ENCODE data around the gene SPEF2. TPM values are rescaled to one million over a fixed set of nuclear protein-coding genes. Genes with fewer than 3 reads are reported as not detected.

Gene SPEF2
- polyA plus RNA-seq, 2 of the 4 experiments (the other 2 are of a cell fraction) = 2.2 to 8.7 TPM

- no peak for ATAC-seq
- WGBS (ENCODE audit: missing lambda C conversion rate) = 31% methylated on average over 8 of the region's 8 CpGs
- POLR2A ChIA-PET = no interaction called here
- Histone ChIP-seq H3K4me1 (no peaks in the 10 kb centered on the region), H3K9me3 (no peaks in the 10 kb centered on the region), H3K27ac (no peak overlapping the region), H3K4me2 (no peak overlapping the region), H3K4me3 (no peak overlapping the region)
- TF ChIP-seq ZFP36 (IDR thresholded peaks at IDR 0.05; ENCODE audit: borderline replicate concordance, partially characterized antibody) = no peak
- TF ChIP-seq PHF8 (IDR thresholded peaks at IDR 0.05; ENCODE audit: borderline replicate concordance, low read depth) = no peak
- TF ChIP-seq, protein P1, sequence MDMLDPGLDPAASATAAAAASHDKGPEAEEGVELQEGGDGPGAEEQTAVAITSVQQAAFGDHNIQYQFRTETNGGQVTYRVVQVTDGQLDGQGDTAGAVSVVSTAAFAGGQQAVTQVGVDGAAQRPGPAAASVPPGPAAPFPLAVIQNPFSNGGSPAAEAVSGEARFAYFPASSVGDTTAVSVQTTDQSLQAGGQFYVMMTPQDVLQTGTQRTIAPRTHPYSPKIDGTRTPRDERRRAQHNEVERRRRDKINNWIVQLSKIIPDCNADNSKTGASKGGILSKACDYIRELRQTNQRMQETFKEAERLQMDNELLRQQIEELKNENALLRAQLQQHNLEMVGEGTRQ (IDR thresholded peaks at IDR 0.05) = no peak
- no peak for TF ChIP-seq JUNB (IDR thresholded peaks at IDR 0.05)
- TF ChIP-seq BHLHE40 (IDR thresholded peaks at IDR 0.05; ENCODE audit: low read depth, low read length) = no peak
- TF ChIP-seq HOXB5 (CRISPR knock-in tag; IDR thresholded peaks at IDR 0.05) = no peak
- no peak for DNase-seq (ENCODE audit: low read depth in 1 of 2, low spot score in 1 of 2)
- CTCF ChIA-PET = interaction anchor here (1.4 kb wide), 1 partner anchor 104 kb away, joined by 4 read pairs; no protein-coding TSS in a partner anchor
- FAIRE-seq = no peak
Observed at GRCh38 chr5:35822511-35822910, 204.8 kb downstream of the SPEF2 start.

- Histone ChIP-seq H3K4me1 (no peaks in the 10 kb centered on the region), H3K4me2 (no peak overlapping the region), H3K27ac (no peak overlapping the region), H3K4me3 (no peak overlapping the region), H3K9me3 (no peaks in the 10 kb centered on the region)
- ATAC-seq (no peak), DNase-seq (ENCODE audit: low read depth in 1 of 2, low spot score in 1 of 2) (no peak), FAIRE-seq (no peak)
- ChIA-PET CTCF (interaction anchor here (1.4 kb wide), 1 partner anchor 103 kb away, joined by 4 read pairs; no protein-coding TSS in a partner anchor), POLR2A (no interaction called here)
- TF ChIP-seq BHLHE40 (IDR thresholded peaks at IDR 0.05; ENCODE audit: low read depth, low read length) (no peak), GATA3 (IDR thresholded peaks at IDR 0.05; ENCODE audit: borderline replicate concordance) (no peak), PHF8 (IDR thresholded peaks at IDR 0.05; ENCODE audit: borderline replicate concordance, low read depth) (no peak), CHD2 (IDR thresholded peaks at IDR 0.05; ENCODE audit: low read length, partially characterized antibody) (no peak), NR3C1 (IDR thresholded peaks at IDR 0.05) (no peak), EHF (CRISPR knock-in tag; IDR thresholded peaks at IDR 0.05) (no peak), FOXS1 (CRISPR knock-in tag; IDR thresholded peaks at IDR 0.05) (no peak), JUN (IDR thresholded peaks at IDR 0.05) (no peak), TFCP2L1 (CRISPR knock-in tag; IDR thresholded peaks at IDR 0.05) (no peak), JUNB (IDR thresholded peaks at IDR 0.05) (no peak), POLR2AphosphoS2 (conservative IDR thresholded peaks at IDR 0.05; ENCODE audit: low read length) (no peak), POLR2A (IDR thresholded peaks at IDR 0.05; ENCODE audit: low read length) (no peak), HOXB5 (CRISPR knock-in tag; IDR thresholded peaks at IDR 0.05) (no peak), RARB (CRISPR knock-in tag; IDR thresholded peaks at IDR 0.05) (no peak), NPAS2 (CRISPR knock-in tag; IDR thresholded peaks at IDR 0.05; ENCODE audit: borderline replicate concordance) (no peak), ESRRA (IDR thresholded peaks at IDR 0.05; ENCODE audit: borderline replicate concordance, low read length) (no peak)
- TF ChIP-seq, protein P2, sequence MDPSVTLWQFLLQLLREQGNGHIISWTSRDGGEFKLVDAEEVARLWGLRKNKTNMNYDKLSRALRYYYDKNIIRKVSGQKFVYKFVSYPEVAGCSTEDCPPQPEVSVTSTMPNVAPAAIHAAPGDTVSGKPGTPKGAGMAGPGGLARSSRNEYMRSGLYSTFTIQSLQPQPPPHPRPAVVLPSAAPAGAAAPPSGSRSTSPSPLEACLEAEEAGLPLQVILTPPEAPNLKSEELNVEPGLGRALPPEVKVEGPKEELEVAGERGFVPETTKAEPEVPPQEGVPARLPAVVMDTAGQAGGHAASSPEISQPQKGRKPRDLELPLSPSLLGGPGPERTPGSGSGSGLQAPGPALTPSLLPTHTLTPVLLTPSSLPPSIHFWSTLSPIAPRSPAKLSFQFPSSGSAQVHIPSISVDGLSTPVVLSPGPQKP (IDR thresholded peaks at IDR 0.05; ENCODE audit: low read depth, low read length) = no peak
- TF ChIP-seq, protein P3, sequence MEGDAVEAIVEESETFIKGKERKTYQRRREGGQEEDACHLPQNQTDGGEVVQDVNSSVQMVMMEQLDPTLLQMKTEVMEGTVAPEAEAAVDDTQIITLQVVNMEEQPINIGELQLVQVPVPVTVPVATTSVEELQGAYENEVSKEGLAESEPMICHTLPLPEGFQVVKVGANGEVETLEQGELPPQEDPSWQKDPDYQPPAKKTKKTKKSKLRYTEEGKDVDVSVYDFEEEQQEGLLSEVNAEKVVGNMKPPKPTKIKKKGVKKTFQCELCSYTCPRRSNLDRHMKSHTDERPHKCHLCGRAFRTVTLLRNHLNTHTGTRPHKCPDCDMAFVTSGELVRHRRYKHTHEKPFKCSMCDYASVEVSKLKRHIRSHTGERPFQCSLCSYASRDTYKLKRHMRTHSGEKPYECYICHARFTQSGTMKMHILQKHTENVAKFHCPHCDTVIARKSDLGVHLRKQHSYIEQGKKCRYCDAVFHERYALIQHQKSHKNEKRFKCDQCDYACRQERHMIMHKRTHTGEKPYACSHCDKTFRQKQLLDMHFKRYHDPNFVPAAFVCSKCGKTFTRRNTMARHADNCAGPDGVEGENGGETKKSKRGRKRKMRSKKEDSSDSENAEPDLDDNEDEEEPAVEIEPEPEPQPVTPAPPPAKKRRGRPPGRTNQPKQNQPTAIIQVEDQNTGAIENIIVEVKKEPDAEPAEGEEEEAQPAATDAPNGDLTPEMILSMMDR (IDR thresholded peaks at IDR 0.05) = no peak
- TF ChIP-seq, protein P4, sequence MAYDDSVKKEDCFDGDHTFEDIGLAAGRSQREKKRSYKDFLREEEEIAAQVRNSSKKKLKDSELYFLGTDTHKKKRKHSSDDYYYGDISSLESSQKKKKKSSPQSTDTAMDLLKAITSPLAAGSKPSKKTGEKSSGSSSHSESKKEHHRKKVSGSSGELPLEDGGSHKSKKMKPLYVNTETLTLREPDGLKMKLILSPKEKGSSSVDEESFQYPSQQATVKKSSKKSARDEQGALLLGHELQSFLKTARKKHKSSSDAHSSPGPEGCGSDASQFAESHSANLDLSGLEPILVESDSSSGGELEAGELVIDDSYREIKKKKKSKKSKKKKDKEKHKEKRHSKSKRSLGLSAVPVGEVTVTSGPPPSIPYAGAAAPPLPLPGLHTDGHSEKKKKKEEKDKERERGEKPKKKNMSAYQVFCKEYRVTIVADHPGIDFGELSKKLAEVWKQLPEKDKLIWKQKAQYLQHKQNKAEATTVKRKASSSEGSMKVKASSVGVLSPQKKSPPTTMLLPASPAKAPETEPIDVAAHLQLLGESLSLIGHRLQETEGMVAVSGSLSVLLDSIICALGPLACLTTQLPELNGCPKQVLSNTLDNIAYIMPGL (CRISPR knock-in tag; IDR thresholded peaks at IDR 0.05; ENCODE audit: borderline replicate concordance) = no peak
- WGBS (ENCODE audit: missing lambda C conversion rate) = 24% methylated on average over 7 of the region's 7 CpGs
Observed at GRCh38 chr5:35823347-35824098, 205.9 kb downstream of the SPEF2 start.

All from A549 (cell line).